HG03060 (cell line): ENCODE data around the gene TMOD1.

ENCODE experiments used
- ATAC-seq: cut with Tn5 transposase; IDR thresholded peaks from one replicate; pipeline ENCODE4 v1.9.1; 2021; ENCODE audit warnings: low read depth, moderate number of reproducible peaks; ENCODE audit not compliant: unreplicated experiment

Gene TMOD1

DNA sequence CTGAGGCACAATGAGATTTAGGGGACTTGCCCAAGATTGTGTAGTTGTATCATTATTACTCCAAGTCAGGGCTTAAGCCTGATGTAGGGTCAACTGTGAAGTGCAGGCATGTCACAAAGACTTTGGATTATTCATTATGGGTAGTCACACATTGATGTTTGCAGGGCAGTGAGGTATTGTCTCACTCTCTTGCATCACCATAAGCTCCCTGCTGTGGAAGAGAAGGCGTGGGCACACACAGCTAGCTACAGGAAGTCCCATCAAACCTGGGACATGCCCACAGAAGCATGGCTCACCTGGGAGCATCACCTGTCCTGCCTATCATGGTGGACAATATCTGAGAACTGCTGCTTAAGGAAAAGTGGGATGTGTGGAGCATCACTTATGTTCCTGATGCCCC is 42.1 kb downstream of the TMOD1 start:
- no peak for ATAC-seq

GRCh38 chr9:97545486-97545885 is 44.0 kb downstream of the TMOD1 start:
- ATAC-seq = no peak

DNA sequence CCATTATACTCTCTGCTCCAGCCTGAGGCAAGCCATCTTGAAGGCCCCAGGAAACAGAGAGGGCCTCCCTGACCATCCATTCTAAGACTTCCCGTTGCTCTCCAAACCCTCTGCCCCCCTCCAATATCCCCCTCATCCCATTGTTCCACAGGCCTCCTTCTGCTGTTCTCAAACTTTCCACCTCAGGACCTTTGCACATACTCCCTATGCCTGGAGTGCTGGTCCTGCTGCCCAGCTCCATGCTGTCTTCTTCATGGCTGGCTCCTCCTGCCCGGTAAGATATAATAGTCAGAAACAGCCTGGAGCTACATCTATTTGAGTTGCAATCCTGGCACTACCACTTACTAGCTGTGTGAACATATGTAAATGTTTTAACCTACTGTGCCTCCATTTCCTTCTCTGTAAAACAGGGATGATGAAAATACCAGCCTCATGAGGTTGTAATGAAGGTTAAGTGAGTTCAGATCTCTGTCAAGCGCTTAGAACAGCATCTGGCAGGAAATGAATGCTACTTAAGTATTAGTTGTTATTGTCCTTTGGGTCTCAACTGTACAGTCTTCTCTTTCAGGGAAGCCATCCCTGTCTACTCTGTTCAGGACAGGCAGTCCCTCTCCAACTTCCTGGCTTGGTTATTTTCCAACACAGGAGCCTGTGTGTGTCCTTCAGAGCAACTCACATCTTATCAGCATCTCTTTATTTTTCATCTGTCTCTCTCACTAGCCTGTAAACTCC is 45.8 kb downstream of the TMOD1 start:
- ATAC-seq = no peak

- no peak for ATAC-seq
These were observed 46.9 kb downstream of the TMOD1 start for GRCh38 chr9:97548379-97548778.

DNA sequence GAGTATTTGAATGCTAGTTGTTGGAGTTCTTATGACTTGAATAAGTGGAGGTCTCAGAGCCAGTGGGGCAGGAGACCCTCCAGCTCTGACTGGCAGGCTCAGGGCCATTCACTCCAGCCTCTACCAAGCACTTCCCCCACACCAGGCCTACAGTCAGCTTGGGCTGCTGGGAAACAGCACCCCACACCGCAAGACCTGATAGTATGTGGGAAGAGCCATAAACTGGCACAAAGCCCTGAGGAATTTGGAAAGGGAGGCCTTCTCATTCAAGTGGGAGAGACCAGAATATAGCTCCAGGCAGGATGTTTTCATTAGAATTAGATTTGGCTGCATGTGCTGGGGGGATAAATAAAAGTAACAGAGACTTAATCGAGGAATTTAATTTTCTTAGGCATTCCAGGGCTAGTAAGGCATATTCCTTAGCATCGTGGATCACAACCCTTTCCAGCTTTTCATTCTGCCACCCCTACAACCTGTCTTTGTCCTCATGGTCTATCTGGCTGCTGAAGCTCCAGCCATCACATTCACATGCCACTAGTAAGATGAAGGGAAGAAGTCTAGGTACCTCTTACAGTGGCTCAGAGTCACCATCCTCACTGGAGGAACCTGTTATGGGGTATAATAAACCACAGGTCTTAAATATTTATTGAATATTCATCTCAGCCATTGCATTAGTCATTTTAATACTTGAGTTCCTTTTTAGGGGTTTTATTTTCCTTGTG is 47.5 kb downstream of the TMOD1 start:
- ATAC-seq = no peak

DNA sequence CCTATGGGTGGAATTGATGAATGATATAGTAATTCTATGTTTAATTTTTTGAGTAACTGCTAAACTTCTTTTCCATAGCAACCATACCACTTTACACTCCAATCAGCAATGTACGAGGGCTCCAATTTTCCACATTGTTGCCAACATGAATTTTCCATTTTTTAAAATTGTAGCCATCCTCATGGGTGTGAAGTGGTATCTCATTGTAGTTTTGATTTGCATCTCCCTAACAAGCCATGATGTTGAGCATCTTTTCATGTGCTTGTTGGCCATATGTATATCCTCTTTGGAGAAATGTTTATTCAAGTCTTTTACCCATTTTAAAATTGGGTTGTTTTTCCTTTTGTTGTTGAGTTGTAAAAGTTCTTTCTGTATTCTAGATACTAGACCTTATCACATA is 48.9 kb downstream of the TMOD1 start:
- ATAC-seq = no peak

DNA sequence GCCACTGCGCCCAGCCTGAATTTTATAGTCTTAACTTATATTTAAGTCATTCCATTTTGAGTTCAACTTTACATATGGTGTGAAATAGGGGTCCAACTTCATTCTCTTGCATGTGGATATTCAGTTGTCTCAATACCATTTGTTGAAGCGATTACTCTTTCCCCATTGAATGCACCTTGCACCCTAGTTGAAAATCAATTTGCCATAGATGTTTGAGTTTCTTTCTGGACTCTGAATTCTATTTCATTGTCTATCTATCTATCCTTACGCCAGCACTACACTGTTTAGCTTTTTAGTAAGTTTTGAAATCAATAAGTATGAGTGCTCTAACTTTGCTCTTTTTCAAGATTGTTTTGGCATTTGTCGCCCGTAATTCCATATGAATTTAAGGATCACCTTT is 49.8 kb downstream of the TMOD1 start:
- ATAC-seq = no peak

GRCh38 chr9:97553141-97553540 is 51.7 kb downstream of the TMOD1 start:
- no peak for ATAC-seq

- no peak for ATAC-seq
These were observed 52.4 kb downstream of the TMOD1 start for GRCh38 chr9:97553841-97554240.

- ATAC-seq = no peak
These were observed 53.2 kb downstream of the TMOD1 start for GRCh38 chr9:97554566-97555075.

- ATAC-seq = no peak
These were observed 53.7 kb downstream of the TMOD1 start for GRCh38 chr9:97555164-97555563.

DNA sequence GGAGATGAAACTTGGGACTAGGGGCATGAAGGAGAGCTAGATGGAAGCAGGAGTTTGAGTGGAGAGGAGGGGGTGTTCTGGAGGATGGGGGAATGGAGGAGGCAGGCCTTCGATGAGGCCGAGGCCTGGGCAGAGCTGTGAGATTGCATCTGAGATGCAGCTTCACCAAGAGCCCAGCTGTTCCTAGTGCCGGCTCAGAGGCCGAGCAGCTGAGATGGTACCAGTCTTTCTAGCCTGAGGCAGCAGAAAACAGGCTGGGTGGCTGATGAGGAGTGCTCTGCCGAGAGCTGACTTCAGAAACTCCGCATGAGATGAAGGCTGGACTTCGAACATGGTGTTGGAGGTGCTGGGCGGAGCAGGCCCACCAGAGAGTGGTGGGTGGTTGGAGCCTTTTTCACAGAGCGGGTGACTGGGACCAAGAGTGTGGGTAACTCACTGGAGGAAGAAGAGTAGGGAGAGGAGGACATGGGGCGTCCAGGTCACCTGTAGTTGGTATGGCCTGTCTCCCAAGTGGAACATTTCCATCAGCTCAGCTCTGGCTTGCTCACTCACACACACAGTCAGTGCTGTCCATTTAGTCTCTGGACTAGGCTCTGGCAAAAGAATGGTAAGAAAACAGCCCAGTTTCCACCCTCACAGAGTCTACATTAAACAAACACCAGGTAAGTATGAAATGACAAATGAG is 54.7 kb downstream of the TMOD1 start:
- ATAC-seq = no peak

GRCh38 chr9:97556721-97557605 is 55.5 kb downstream of the TMOD1 start:
- ATAC-seq = no peak

DNA sequence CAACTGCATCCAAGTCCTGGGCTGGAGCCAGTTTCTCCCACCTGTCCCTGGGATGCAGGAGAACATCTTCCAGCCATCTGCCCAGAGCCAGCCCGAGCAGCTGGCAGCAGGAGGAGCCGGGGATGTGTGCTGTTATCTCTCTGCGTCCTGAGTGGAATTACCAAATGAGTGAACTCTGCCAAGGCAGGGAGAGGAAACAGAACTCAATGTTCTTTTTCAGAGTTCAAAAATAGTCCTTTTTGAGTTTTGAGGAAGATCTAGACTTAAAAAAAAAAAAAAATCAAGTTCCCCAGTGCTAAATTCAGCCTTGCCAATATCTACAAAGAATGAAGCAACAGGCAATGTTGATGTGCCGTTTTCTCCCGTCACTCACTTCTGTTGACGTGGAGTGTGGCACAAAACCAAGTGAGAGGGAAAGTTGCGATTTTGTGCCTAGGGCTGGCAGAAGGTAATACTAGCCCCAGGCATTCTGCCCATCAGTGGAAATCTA is 56.2 kb downstream of the TMOD1 start:
- ATAC-seq = no peak

DNA sequence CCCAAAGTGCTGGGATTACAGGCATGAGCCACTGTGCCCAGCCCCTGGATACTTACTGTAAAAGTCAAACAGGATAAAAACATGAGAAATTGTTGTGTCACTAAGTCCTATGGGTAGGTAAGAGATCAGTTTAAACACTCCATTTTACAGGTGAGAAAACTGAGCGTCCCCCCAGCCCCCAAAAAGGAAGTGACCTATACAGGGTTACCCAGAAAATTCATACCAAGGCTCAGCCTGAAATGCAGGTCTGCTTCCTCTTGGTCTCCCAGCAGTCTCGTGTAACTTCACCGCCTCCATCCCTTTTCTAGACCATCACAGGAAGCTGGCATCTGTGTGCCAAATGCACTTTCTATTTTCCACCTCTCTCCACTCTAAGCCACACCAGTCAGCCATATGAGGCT is 57.2 kb downstream of the TMOD1 start:
- ATAC-seq = peak; percentile 9

- ATAC-seq = peak; percentile 61
These were observed 57.6 kb downstream of the TMOD1 start for GRCh38 chr9:97559111-97559514.

DNA sequence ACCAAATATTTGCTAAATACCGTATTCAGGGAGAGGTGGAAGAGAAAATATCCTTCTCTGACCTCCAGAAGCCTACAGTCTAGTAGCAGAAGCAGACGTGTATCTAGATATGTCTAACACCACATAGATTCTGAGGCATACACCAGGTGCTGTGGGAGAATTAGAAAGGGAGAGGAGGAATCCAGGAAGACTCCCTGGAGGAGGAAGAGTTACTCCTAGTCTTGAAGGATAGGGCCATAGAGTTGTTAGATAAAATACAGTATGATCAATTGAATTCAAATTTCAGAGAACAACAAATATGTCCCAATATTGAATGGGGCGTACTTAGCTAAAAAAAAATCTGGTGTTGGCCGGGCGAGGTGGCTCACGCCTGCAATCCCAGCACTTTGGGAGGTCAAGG is 58.7 kb downstream of the TMOD1 start:
- no peak for ATAC-seq

GRCh38 chr9:97560851-97561250 is 59.4 kb downstream of the TMOD1 start:
- no peak for ATAC-seq

DNA sequence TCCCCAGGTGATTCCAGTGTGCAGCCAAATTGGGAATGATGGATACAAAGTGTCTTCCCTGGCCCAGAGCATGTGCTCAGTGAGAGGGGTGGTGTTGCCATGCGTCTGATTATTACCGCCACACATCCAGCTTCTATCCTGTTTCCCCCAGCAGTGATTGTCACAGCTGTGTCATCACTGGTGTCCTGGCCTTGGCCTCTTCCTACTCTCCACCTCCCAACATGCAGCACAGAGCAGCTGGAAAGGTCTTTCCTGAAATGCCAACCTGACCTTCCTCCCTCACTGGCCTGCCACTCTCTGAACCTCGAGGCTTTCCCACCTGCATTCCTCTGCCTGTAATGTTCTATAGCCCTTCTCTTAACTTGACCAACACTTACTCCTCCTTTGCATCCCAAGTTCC is 60.0 kb downstream of the TMOD1 start:
- ATAC-seq = no peak

DNA sequence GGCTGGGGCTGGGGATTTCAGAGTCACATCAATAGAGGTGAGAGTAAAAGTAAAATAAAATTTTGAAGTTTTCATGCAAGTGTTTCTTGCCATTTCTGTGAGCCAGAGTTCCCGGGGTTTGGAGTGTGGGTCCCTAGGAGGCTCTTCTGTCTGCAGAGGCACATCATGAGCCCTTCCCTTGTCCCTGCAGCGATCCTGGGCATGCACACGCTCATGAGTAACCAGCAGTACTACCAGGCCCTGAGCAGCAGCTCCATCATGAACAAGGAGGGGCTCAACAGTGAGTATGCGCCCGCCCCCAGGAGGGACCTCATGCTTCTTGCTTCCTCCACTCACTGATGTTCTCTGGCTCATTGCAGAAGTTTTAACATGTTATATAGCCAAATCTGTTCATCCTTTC is 61.1 kb downstream of the TMOD1 start:
- no peak for ATAC-seq
